Measurements from ENCODE around the gene IP6K3.

The IP6K3 gene

GRCh38 chr6:33758815-33759216 lies 12.1 kb upstream of the IP6K3 start:
- DNase-seq, result no peak

- no peak for DNase-seq
Measured at GRCh38 chr6:33757906-33758305, 11.2 kb upstream of the IP6K3 start.

- no peak for DNase-seq
Measured at GRCh38 chr6:33757113-33757512, 10.4 kb upstream of the IP6K3 start.

GRCh38 chr6:33756211-33756954 lies 9.7 kb upstream of the IP6K3 start:
- no peak for DNase-seq

- DNase-seq, result no peak
Measured at GRCh38 chr6:33755070-33755869, 8.6 kb upstream of the IP6K3 start.

- no peak for DNase-seq
Measured at GRCh38 chr6:33754222-33754621, 7.5 kb upstream of the IP6K3 start.

- DNase-seq, result no peak
Measured at GRCh38 chr6:33752646-33753015, 5.9 kb upstream of the IP6K3 start.

GRCh38 chr6:33751771-33752645 lies 5.3 kb upstream of the IP6K3 start:
- no peak for DNase-seq

GRCh38 chr6:33750244-33750991 lies 3.7 kb upstream of the IP6K3 start:
- no peak for DNase-seq

GRCh38 chr6:33749401-33749800 lies 2.7 kb upstream of the IP6K3 start:
- DNase-seq, result no peak

GRCh38 chr6:33748841-33749240 lies 2.1 kb upstream of the IP6K3 start:
- no peak for DNase-seq

- DNase-seq, result no peak
Measured at GRCh38 chr6:33747823-33748222, 1.1 kb upstream of the IP6K3 start.

GRCh38 chr6:33746036-33746600 lies 587 bp downstream of the IP6K3 start:
- no peak for DNase-seq

- DNase-seq, result no peak
Measured at GRCh38 chr6:33745548-33745947, 1.2 kb downstream of the IP6K3 start.

GRCh38 chr6:33744895-33745546 lies 1.7 kb downstream of the IP6K3 start:
- DNase-seq, result no peak

GRCh38 chr6:33744001-33744848 lies 2.5 kb downstream of the IP6K3 start:
- DNase-seq, result peak; percentile 59

- no peak for DNase-seq
Measured at GRCh38 chr6:33742837-33743236, 3.9 kb downstream of the IP6K3 start.

GRCh38 chr6:33742092-33742491 lies 4.6 kb downstream of the IP6K3 start:
- no peak for DNase-seq

GRCh38 chr6:33740794-33741193 lies 5.9 kb downstream of the IP6K3 start:
- no peak for DNase-seq

- DNase-seq, result no peak
Measured at GRCh38 chr6:33740204-33740608, 6.5 kb downstream of the IP6K3 start.

- DNase-seq, result no peak
Measured at GRCh38 chr6:33739571-33739970, 7.1 kb downstream of the IP6K3 start.

Data from CD4-positive, alpha-beta T cell treated with Interferon gamma for 1 hour (primary cell).